Activated CD8-positive, alpha-beta memory T cell treated with anti-CD3 and anti-CD28 coated beads, Interleukin-2, amount 50 U/mL, for 4 hours (primary cell): Measurements from ENCODE around the gene ULK1.

Source experiments
- DNase-seq: peaks from one replicate; pipeline ENCODE4 v3.0.0-alpha.2; 2020

Gene ULK1

GRCh38 chr12:131909081-131909751 is 14.8 kb downstream of the ULK1 start:
- DNase-seq: no peak

GRCh38 chr12:131909752-131910219 is 15.4 kb downstream of the ULK1 start:
- DNase-seq: no peak

GRCh38 chr12:131910302-131911027 is 16.0 kb downstream of the ULK1 start:
- DNase-seq: no peak

- no peak for DNase-seq
Measured at GRCh38 chr12:131911028-131911650, 16.7 kb downstream of the ULK1 start.

- DNase-seq: no peak
Measured at GRCh38 chr12:131911851-131912477, 17.5 kb downstream of the ULK1 start.

GRCh38 chr12:131912518-131913274 is 18.3 kb downstream of the ULK1 start:
- DNase-seq: no peak

- DNase-seq: no peak
Measured at GRCh38 chr12:131913666-131914065, 19.2 kb downstream of the ULK1 start.

GRCh38 chr12:131914179-131914702 is 19.8 kb downstream of the ULK1 start:
- no peak for DNase-seq

GRCh38 chr12:131915000-131915689 is 20.7 kb downstream of the ULK1 start:
- DNase-seq: no peak

- no peak for DNase-seq
Measured at GRCh38 chr12:131915823-131916222, 21.4 kb downstream of the ULK1 start.

- no peak for DNase-seq
Measured at GRCh38 chr12:131916306-131917138, 22.1 kb downstream of the ULK1 start.

GRCh38 chr12:131917139-131917710 is 22.8 kb downstream of the ULK1 start:
- DNase-seq: no peak

GRCh38 chr12:131917711-131918306 is 23.4 kb downstream of the ULK1 start:
- no peak for DNase-seq

GRCh38 chr12:131918311-131919050 is 24.1 kb downstream of the ULK1 start:
- no peak for DNase-seq

- DNase-seq: no peak
Measured at GRCh38 chr12:131919051-131919347, 24.6 kb downstream of the ULK1 start.

- DNase-seq: no peak
Measured at GRCh38 chr12:131919366-131920156, 25.1 kb downstream of the ULK1 start.

GRCh38 chr12:131920157-131920508 is 25.7 kb downstream of the ULK1 start:
- no peak for DNase-seq

GRCh38 chr12:131920902-131921840 is 26.7 kb downstream of the ULK1 start:
- no peak for DNase-seq
